Measurements from ENCODE around the gene HDAC11. TPM values are rescaled to one million over a fixed set of nuclear protein-coding genes. Genes with fewer than 3 reads are reported as not detected.
"Not testable (repeated sequence)": the region's sequence is repeated elsewhere in the genome, so short reads cannot be mapped to it uniquely, and the experiment has no call there.

The HDAC11 gene
- total RNA-seq, 1 donor from 2014 or later = 11.9 TPM

- no peak overlapping the region for H3K27ac Mint-ChIP-seq (ENCODE audit: unreplicated experiment)
- no peaks in the 10 kb centered on the region for H3K9me3 Mint-ChIP-seq (ENCODE audit: unreplicated experiment)
- TF ChIP-seq CTCF (IDR thresholded peaks at IDR 0.05) = no peak
- no peak for DNase-seq (ENCODE audit: extremely low spot score, unreplicated experiment)
- peaks cover 2% of the 10 kb centered on the region for H3K36me3 Mint-ChIP-seq (ENCODE audit: unreplicated experiment)
- peaks cover 44% of the 10 kb centered on the region for H3K4me1 Mint-ChIP-seq (ENCODE audit: unreplicated experiment)
- H3K4me3 Mint-ChIP-seq (ENCODE audit: unreplicated experiment) = no peak overlapping the region
- H3K27me3 Mint-ChIP-seq (ENCODE audit: unreplicated experiment) = no peaks in the 10 kb centered on the region
Measured at GRCh38 chr3:13483988-13484695, 4.0 kb downstream of the HDAC11 start.

- no peaks in the 10 kb centered on the region for H3K9me3 Mint-ChIP-seq (ENCODE audit: unreplicated experiment)
- no peak for DNase-seq (ENCODE audit: extremely low spot score, unreplicated experiment)
Measured at GRCh38 chr3:13484851-13485590, 4.9 kb downstream of the HDAC11 start.

GRCh38 chr3:13485630-13486562, 5.8 kb downstream of the HDAC11 start:
- not testable (repeated sequence) for H3K36me3 Mint-ChIP-seq (ENCODE audit: unreplicated experiment); DNase-seq (ENCODE audit: extremely low spot score, unreplicated experiment); H3K27me3 Mint-ChIP-seq (ENCODE audit: unreplicated experiment); H3K4me3 Mint-ChIP-seq (ENCODE audit: unreplicated experiment); H3K9me3 Mint-ChIP-seq (ENCODE audit: unreplicated experiment)
- peak overlapping the region; percentile 13 for H3K27ac Mint-ChIP-seq (ENCODE audit: unreplicated experiment)
- H3K4me1 Mint-ChIP-seq (ENCODE audit: unreplicated experiment) = peaks cover 37% of the 10 kb centered on the region

More at GRCh38 chr3:13484851-13485590, 4.9 kb downstream of the HDAC11 start:
- TF ChIP-seq CTCF (IDR thresholded peaks at IDR 0.05) = no peak
- Mint-ChIP-seq H3K4me3 (ENCODE audit: unreplicated experiment) (no peak overlapping the region), H3K4me1 (ENCODE audit: unreplicated experiment) (peaks cover 41% of the 10 kb centered on the region), H3K27me3 (ENCODE audit: unreplicated experiment) (no peaks in the 10 kb centered on the region), H3K27ac (ENCODE audit: unreplicated experiment) (peak overlapping the region; percentile 71), H3K36me3 (ENCODE audit: unreplicated experiment) (peaks cover 4% of the 10 kb centered on the region)

GRCh38 chr3:13487403-13487802, 7.3 kb downstream of the HDAC11 start:
- H3K9me3 Mint-ChIP-seq (ENCODE audit: unreplicated experiment) = no peaks in the 10 kb centered on the region
- TF ChIP-seq CTCF (IDR thresholded peaks at IDR 0.05) = no peak

GRCh38 chr3:13491206-13491974, 11.3 kb downstream of the HDAC11 start:
- Mint-ChIP-seq H3K27me3 (ENCODE audit: unreplicated experiment) (no peaks in the 10 kb centered on the region), H3K36me3 (ENCODE audit: unreplicated experiment) (peaks cover 13% of the 10 kb centered on the region), H3K4me3 (ENCODE audit: unreplicated experiment) (no peak overlapping the region), H3K27ac (ENCODE audit: unreplicated experiment) (no peak overlapping the region), H3K9me3 (ENCODE audit: unreplicated experiment) (no peaks in the 10 kb centered on the region), H3K4me1 (ENCODE audit: unreplicated experiment) (peaks cover 6% of the 10 kb centered on the region)
- no peak for DNase-seq (ENCODE audit: extremely low spot score, unreplicated experiment)
- no peak for TF ChIP-seq CTCF (IDR thresholded peaks at IDR 0.05)

More at GRCh38 chr3:13487403-13487802, 7.3 kb downstream of the HDAC11 start:
- peaks cover 23% of the 10 kb centered on the region for H3K4me1 Mint-ChIP-seq (ENCODE audit: unreplicated experiment)
- no peak for DNase-seq (ENCODE audit: extremely low spot score, unreplicated experiment)
- no peak overlapping the region for H3K4me3 Mint-ChIP-seq (ENCODE audit: unreplicated experiment)
- H3K36me3 Mint-ChIP-seq (ENCODE audit: unreplicated experiment) = peaks cover 9% of the 10 kb centered on the region
- H3K27ac Mint-ChIP-seq (ENCODE audit: unreplicated experiment) = no peak overlapping the region
- no peaks in the 10 kb centered on the region for H3K27me3 Mint-ChIP-seq (ENCODE audit: unreplicated experiment)
